Transverse colon (tissue), 4 donors: ENCODE data around the gene CDC14B.

Experiments used
- POLR2A ChIP-seq: fragments of 450-650 bp; IDR thresholded peaks from one replicate; pipeline ENCODE4 v1.6.1; 2016; ENCODE audit warnings: antibody characterized with exemption, mild to moderate bottlenecking, moderate library complexity
- POLR2AphosphoS5 ChIP-seq, 3 donors: sonication (generic); formaldehyde crosslinking; IDR thresholded peaks; one replicate each; pipeline ENCODE4 v1.6.1; 2016; ENCODE audit warnings: antibody characterized with exemption in 3 of 3
- TF ChIP-seq, protein P1 (sequence below), 5 experiments: fragments of 200-600 bp in 3 of 5; fragments of 450-650 bp in 2 of 5; sonication (generic) in 3 of 5; IDR thresholded peaks; 1 replicate in 2 of 5; 2 replicates in 3 of 5; pipeline ENCODE4 v1.5.1; 2016 to 2017; ENCODE audit warnings: antibody characterized with exemption in 5 of 5, inconsistent platforms in 3 of 5, mild to moderate bottlenecking in 2 of 5, moderate library complexity in 1 of 5

- TF ChIP-seq, protein P1, sequence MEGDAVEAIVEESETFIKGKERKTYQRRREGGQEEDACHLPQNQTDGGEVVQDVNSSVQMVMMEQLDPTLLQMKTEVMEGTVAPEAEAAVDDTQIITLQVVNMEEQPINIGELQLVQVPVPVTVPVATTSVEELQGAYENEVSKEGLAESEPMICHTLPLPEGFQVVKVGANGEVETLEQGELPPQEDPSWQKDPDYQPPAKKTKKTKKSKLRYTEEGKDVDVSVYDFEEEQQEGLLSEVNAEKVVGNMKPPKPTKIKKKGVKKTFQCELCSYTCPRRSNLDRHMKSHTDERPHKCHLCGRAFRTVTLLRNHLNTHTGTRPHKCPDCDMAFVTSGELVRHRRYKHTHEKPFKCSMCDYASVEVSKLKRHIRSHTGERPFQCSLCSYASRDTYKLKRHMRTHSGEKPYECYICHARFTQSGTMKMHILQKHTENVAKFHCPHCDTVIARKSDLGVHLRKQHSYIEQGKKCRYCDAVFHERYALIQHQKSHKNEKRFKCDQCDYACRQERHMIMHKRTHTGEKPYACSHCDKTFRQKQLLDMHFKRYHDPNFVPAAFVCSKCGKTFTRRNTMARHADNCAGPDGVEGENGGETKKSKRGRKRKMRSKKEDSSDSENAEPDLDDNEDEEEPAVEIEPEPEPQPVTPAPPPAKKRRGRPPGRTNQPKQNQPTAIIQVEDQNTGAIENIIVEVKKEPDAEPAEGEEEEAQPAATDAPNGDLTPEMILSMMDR (IDR thresholded peaks at IDR 0.05) = peak; percentile 60 to 85 (median 71)
- TF ChIP-seq POLR2AphosphoS5 (IDR thresholded peaks at IDR 0.05) (peak; percentile 13 to 65 (median 63)), POLR2A (peak; percentile 66)
These were observed 53.0 kb downstream of the CDC14B start for GRCh38 chr9:96566498-96567202.
